SK-MEL-5 (cell line): ENCODE data around the gene RANBP9. TPM values are rescaled to one million over a fixed set of nuclear protein-coding genes. Genes with fewer than 3 reads are reported as not detected.

Experiments used
- DNase-seq: peaks from one replicate; pipeline ENCODE4 v3.0.0-alpha.2; 2016; ENCODE audit warnings: low read depth, low spot score
- in situ Hi-C: cut with HindIII; loops from 2 replicates; pipeline ENCODE4 v1.10.0; 2016; ENCODE audit warnings: low sequenced_read_pairs, high pct_unique_total_duplicates, low pct_unique_long_range_greater_than_20kb
- total RNA-seq: library from RNA; depleted of rRNA; stranded (reverse); fragments of >200 nt; shearing (Covaris generic); gene quantifications from 2 replicates; pipeline ENCODE4 v1.2.3, GENCODE V29; 2014

RANBP9 gene
- total RNA-seq, 1 experiment from 2014 or later: 30.7 TPM

GRCh38 chr6:13591205-13591921 lies 120.3 kb downstream of the RANBP9 start:
- in situ Hi-C loops: no loop called here
- no peak for DNase-seq

- in situ Hi-C loops: no loop called here
- no peak for DNase-seq
Observed at GRCh38 chr6:13590574-13591153, 121.0 kb downstream of the RANBP9 start.

GRCh38 chr6:13589801-13590200 lies 121.8 kb downstream of the RANBP9 start:
- DNase-seq: no peak
- in situ Hi-C loops: no loop called here

- in situ Hi-C loops: no loop called here
- DNase-seq: no peak
Observed at GRCh38 chr6:13586603-13587542, 124.8 kb downstream of the RANBP9 start.

- in situ Hi-C loops: no loop called here
- no peak for DNase-seq
Observed at GRCh38 chr6:13581700-13582229, 129.9 kb downstream of the RANBP9 start.

- no peak for DNase-seq
- in situ Hi-C loops: no loop called here
Observed at GRCh38 chr6:13579911-13580310, 131.7 kb downstream of the RANBP9 start.

GRCh38 chr6:13577926-13578325 lies 133.7 kb downstream of the RANBP9 start:
- DNase-seq: no peak
- in situ Hi-C loops: no loop called here

GRCh38 chr6:13576017-13576416 lies 135.6 kb downstream of the RANBP9 start:
- in situ Hi-C loops: no loop called here

GRCh38 chr6:13575377-13575775 lies 136.3 kb downstream of the RANBP9 start:
- in situ Hi-C loops: no loop called here

More at GRCh38 chr6:13576017-13576416, 135.6 kb downstream of the RANBP9 start:
- no peak for DNase-seq

GRCh38 chr6:13574571-13575376 lies 136.9 kb downstream of the RANBP9 start, which contains the start of gene SIRT5:
SIRT5 (plus strand) TSS chr6:13574601; CDS start chr6:13584111, 9,510 bp downstream.
- peak; percentile 95 for DNase-seq
- in situ Hi-C loops: no loop called here

More at GRCh38 chr6:13575377-13575775, 136.3 kb downstream of the RANBP9 start:
- DNase-seq: no peak

GRCh38 chr6:13574149-13574570 lies 137.5 kb downstream of the RANBP9 start:
- DNase-seq: peak; percentile 98
- in situ Hi-C loops: no loop called here

- peak; percentile 47 for DNase-seq
- in situ Hi-C loops: no loop called here
Observed at GRCh38 chr6:13573669-13574110, 137.9 kb downstream of the RANBP9 start.

- in situ Hi-C loops: no loop called here
- no peak for DNase-seq
Observed at GRCh38 chr6:13572951-13573654, 138.5 kb downstream of the RANBP9 start.

GRCh38 chr6:13572240-13572639 lies 139.4 kb downstream of the RANBP9 start:
- no peak for DNase-seq
- in situ Hi-C loops: no loop called here
